Liver (tissue), 3 donors: Measurements from ENCODE around the gene PDE4C.

Experiments used
- CTCF ChIP-seq: fragments of 150-350 bp; IDR thresholded peaks from 2 replicates; pipeline ENCODE4 v1.5.1; 2017; ENCODE audit warnings: improper control_type of control experiment, low read depth, low read length; ENCODE audit not compliant: missing input control
- JUND ChIP-seq, 2 donors: IDR thresholded peaks; 2 replicates each; pipeline ENCODE4 v1.6.1; 2016; ENCODE audit warnings: antibody characterized with exemption in 2 of 2
- RAD21 ChIP-seq, 2 donors: IDR thresholded peaks; 2 replicates each; pipeline ENCODE4 v1.6.1; 2016; ENCODE audit warnings: antibody characterized with exemption in 2 of 2, mild to moderate bottlenecking in 2 of 2
- SP1 ChIP-seq: IDR thresholded peaks from 2 replicates; pipeline ENCODE4 v1.6.1; 2018; ENCODE audit warnings: antibody characterized with exemption, mild to moderate bottlenecking
- TAF1 ChIP-seq: conservative IDR thresholded peaks from 2 replicates; pipeline ENCODE4 v1.6.1; 2016; ENCODE audit warnings: antibody characterized with exemption, mild to moderate bottlenecking
- YY1 ChIP-seq: IDR thresholded peaks from 2 replicates; pipeline ENCODE4 v1.6.1; 2016; ENCODE audit warnings: antibody characterized with exemption, mild to moderate bottlenecking
- TF ChIP-seq, protein P1 (sequence below): IDR thresholded peaks from 2 replicates; pipeline ENCODE4 v1.6.1; 2016; ENCODE audit warnings: antibody characterized with exemption, mild to moderate bottlenecking
- donor health status: healthy.
- donor health status: healthy.

GRCh38 chr19:18274219-18274780, 48.1 kb upstream of the PDE4C start, which contains the start of gene IQCN:
- no peak for TF ChIP-seq CTCF
- TF ChIP-seq, protein P1, sequence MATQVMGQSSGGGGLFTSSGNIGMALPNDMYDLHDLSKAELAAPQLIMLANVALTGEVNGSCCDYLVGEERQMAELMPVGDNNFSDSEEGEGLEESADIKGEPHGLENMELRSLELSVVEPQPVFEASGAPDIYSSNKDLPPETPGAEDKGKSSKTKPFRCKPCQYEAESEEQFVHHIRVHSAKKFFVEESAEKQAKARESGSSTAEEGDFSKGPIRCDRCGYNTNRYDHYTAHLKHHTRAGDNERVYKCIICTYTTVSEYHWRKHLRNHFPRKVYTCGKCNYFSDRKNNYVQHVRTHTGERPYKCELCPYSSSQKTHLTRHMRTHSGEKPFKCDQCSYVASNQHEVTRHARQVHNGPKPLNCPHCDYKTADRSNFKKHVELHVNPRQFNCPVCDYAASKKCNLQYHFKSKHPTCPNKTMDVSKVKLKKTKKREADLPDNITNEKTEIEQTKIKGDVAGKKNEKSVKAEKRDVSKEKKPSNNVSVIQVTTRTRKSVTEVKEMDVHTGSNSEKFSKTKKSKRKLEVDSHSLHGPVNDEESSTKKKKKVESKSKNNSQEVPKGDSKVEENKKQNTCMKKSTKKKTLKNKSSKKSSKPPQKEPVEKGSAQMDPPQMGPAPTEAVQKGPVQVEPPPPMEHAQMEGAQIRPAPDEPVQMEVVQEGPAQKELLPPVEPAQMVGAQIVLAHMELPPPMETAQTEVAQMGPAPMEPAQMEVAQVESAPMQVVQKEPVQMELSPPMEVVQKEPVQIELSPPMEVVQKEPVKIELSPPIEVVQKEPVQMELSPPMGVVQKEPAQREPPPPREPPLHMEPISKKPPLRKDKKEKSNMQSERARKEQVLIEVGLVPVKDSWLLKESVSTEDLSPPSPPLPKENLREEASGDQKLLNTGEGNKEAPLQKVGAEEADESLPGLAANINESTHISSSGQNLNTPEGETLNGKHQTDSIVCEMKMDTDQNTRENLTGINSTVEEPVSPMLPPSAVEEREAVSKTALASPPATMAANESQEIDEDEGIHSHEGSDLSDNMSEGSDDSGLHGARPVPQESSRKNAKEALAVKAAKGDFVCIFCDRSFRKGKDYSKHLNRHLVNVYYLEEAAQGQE, result peak; percentile 42
- TF ChIP-seq SP1, result peak; percentile 76
- TF ChIP-seq RAD21 (IDR thresholded peaks at IDR 0.05), result peak in 1 of 2 donors; percentile 20
- TF ChIP-seq TAF1, result no peak
- TF ChIP-seq YY1, result peak; percentile 42
- TF ChIP-seq JUND (IDR thresholded peaks at IDR 0.05), result no peak
